Mucosa of rectum (tissue), 2 donors: ENCODE data around the gene USP53.

Source experiments
- H3K27ac ChIP-seq, 2 donors: one replicate each; pipeline ENCODE4 v1.7.0; 2013; ENCODE audit warnings: inconsistent platforms in 2 of 2, low read depth in 2 of 2, low read length in 2 of 2
- H3K27me3 ChIP-seq, 2 donors: one replicate each; pipeline ENCODE4 v1.7.0; 2013; ENCODE audit warnings: low read length in 2 of 2; ENCODE audit not compliant: control insufficient read depth in 2 of 2, insufficient read depth in 2 of 2
- H3K36me3 ChIP-seq, 2 donors: one replicate each; pipeline ENCODE4 v1.7.0; 2013; ENCODE audit warnings: low read length in 2 of 2; ENCODE audit not compliant: control insufficient read depth in 2 of 2, insufficient read depth in 2 of 2
- H3K4me1 ChIP-seq, 2 donors: one replicate each; pipeline ENCODE4 v1.7.0; 2013; ENCODE audit warnings: low read length in 2 of 2, mild to moderate bottlenecking in 1 of 2; ENCODE audit not compliant: control insufficient read depth in 2 of 2, insufficient read depth in 2 of 2
- H3K4me3 ChIP-seq, 2 donors: one replicate each; pipeline ENCODE4 v1.7.0; 2013; ENCODE audit warnings: low read length in 2 of 2
- H3K9ac ChIP-seq, 2 donors: one replicate each; pipeline ENCODE4 v1.7.0; 2013; ENCODE audit warnings: low read length in 2 of 2, low read depth in 1 of 2, mild to moderate bottlenecking in 1 of 2
- H3K9me3 ChIP-seq, 2 donors: one replicate each; pipeline ENCODE4 v1.7.0; 2013; ENCODE audit warnings: low read length in 2 of 2; ENCODE audit not compliant: control insufficient read depth in 2 of 2
- donor health status: healthy.
- donor health status: Normal muscosa, but diverticular disease.

Gene USP53

GRCh38 chr4:119302073-119302832 lies 89.7 kb downstream of the USP53 start:
- H3K4me3 ChIP-seq: no peak overlapping the region
- H3K27me3 ChIP-seq: no peaks in the 10 kb centered on the region
- no peak overlapping the region for H3K9ac ChIP-seq
- H3K36me3 ChIP-seq: peaks cover under 1 to 2% of the 10 kb centered on the region in 2 donors
- peaks cover 17% of the 10 kb centered on the region in 2 donors for H3K4me1 ChIP-seq
- no peaks in the 10 kb centered on the region for H3K9me3 ChIP-seq
- H3K27ac ChIP-seq: no peak overlapping the region

DNA sequence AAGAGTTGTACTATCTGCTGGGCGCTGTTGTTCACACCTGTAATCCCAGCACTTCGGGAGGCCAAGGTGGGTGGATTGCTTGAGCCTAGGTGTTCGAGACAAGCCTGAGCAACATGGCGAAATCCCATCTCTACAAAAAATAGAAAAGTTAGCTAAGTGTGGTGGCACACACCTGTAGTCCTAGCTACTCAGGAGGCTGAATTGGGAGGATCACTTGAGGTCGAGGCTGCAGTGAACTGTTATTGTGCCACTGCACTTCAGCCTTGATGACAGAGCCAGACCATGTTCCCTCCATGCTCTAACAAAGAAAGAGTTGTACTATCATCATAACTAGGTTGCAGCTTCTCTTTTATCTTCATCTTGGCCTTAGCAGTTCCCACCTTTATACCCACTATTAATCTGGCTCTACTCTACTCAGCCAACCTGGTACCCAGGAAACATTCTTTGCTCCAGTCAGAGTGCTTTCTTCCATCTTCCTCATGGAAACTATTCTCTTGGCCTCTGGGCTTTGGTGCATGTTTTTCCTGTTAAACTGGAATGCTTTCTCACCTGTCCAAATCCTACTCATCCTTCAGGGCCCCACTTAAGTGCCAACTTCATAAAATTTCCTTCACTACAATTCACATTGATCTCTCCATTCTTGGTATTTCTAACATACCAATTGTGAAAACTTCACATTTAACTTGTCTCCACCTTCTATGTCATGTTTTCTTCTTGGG lies 91.2 kb downstream of the USP53 start:
- Histone ChIP-seq H3K27me3 (no peaks in the 10 kb centered on the region), H3K27ac (no peak overlapping the region), H3K9me3 (no peaks in the 10 kb centered on the region), H3K4me1 (peaks cover 10 to 13% of the 10 kb centered on the region in 2 donors), H3K36me3 (no peaks in the 10 kb centered on the region), H3K4me3 (no peak overlapping the region), H3K9ac (no peak overlapping the region)

- Histone ChIP-seq H3K4me3 (no peak overlapping the region), H3K9me3 (no peaks in the 10 kb centered on the region), H3K9ac (no peak overlapping the region), H3K4me1 (peaks cover 3 to 6% of the 10 kb centered on the region in 2 donors), H3K36me3 (no peaks in the 10 kb centered on the region), H3K27ac (no peak overlapping the region), H3K27me3 (no peaks in the 10 kb centered on the region)
These were observed 91.9 kb downstream of the USP53 start for GRCh38 chr4:119304431-119304830.

GRCh38 chr4:119307606-119308005 lies 95.1 kb downstream of the USP53 start:
- no peaks in the 10 kb centered on the region for H3K27me3 ChIP-seq
- H3K4me3 ChIP-seq: no peak overlapping the region
- no peak overlapping the region for H3K9ac ChIP-seq
- H3K36me3 ChIP-seq: no peaks in the 10 kb centered on the region
- H3K27ac ChIP-seq: no peak overlapping the region
- no peaks in the 10 kb centered on the region for H3K9me3 ChIP-seq
- H3K4me1 ChIP-seq: peaks cover 0 to 3% of the 10 kb centered on the region in 2 donors

DNA sequence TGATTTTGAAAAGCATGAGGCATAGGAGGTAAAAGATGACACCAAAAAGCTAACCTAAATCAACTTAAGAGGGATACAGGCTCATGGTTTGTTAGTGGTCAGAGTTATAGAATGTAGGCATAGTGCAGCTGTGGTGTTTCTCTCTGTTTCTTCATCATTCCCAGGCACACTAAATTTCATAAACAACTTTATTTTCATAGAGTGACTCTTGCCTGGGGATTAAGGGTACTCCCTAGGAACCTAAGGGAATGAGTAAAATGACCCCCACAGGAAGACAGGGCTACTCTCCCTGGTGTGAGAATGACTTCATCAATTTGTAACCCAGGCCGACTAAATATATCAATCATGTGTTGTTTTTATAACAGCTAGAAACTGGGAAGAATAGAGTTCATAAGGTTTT lies 98.3 kb downstream of the USP53 start:
- Histone ChIP-seq H3K9ac (no peak overlapping the region), H3K36me3 (no peaks in the 10 kb centered on the region), H3K9me3 (no peaks in the 10 kb centered on the region), H3K4me1 (peaks cover 0 to 3% of the 10 kb centered on the region in 2 donors), H3K27ac (no peak overlapping the region), H3K27me3 (no peaks in the 10 kb centered on the region), H3K4me3 (no peak overlapping the region)

GRCh38 chr4:119313237-119313636 lies 100.7 kb downstream of the USP53 start:
- H3K27ac ChIP-seq: no peak overlapping the region

GRCh38 chr4:119314356-119314755 lies 101.8 kb downstream of the USP53 start:
- Histone ChIP-seq H3K9me3 (no peaks in the 10 kb centered on the region), H3K4me1 (no peaks in the 10 kb centered on the region), H3K4me3 (no peak overlapping the region), H3K27me3 (no peaks in the 10 kb centered on the region), H3K36me3 (no peaks in the 10 kb centered on the region), H3K9ac (no peak overlapping the region), H3K27ac (no peak overlapping the region)

More at GRCh38 chr4:119313237-119313636, 100.7 kb downstream of the USP53 start:
- Histone ChIP-seq H3K36me3 (no peaks in the 10 kb centered on the region), H3K9me3 (no peaks in the 10 kb centered on the region), H3K4me3 (no peak overlapping the region), H3K27me3 (no peaks in the 10 kb centered on the region), H3K4me1 (no peaks in the 10 kb centered on the region), H3K9ac (no peak overlapping the region)

DNA sequence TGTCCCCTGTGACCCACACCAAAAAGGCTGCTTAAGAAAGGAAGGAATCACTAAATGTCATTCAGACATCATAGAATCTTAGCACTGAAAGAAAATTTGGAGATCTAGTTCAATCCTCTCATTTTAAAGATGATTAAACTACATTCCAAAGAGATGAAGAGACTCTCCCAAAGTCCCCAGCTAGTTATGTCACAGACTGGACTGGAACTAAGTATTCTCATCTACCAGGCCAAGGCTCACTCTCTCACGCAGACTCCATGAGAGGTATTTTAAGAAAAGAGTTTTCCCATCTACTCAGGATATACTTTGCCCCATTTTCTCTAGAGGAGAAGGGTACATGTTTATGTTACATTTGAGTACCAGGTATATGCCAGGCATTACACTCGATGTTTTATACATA lies 102.5 kb downstream of the USP53 start:
- Histone ChIP-seq H3K27ac (no peak overlapping the region), H3K36me3 (no peaks in the 10 kb centered on the region), H3K27me3 (no peaks in the 10 kb centered on the region), H3K4me3 (no peak overlapping the region), H3K9me3 (no peaks in the 10 kb centered on the region), H3K4me1 (no peaks in the 10 kb centered on the region), H3K9ac (no peak overlapping the region)

GRCh38 chr4:119317990-119318389 lies 105.5 kb downstream of the USP53 start:
- H3K36me3 ChIP-seq: no peaks in the 10 kb centered on the region
- no peak overlapping the region for H3K9ac ChIP-seq
- no peaks in the 10 kb centered on the region for H3K9me3 ChIP-seq
- no peak overlapping the region for H3K27ac ChIP-seq
- H3K27me3 ChIP-seq: no peaks in the 10 kb centered on the region
- H3K4me3 ChIP-seq: no peak overlapping the region
- H3K4me1 ChIP-seq: peaks cover 0 to 5% of the 10 kb centered on the region in 2 donors

DNA sequence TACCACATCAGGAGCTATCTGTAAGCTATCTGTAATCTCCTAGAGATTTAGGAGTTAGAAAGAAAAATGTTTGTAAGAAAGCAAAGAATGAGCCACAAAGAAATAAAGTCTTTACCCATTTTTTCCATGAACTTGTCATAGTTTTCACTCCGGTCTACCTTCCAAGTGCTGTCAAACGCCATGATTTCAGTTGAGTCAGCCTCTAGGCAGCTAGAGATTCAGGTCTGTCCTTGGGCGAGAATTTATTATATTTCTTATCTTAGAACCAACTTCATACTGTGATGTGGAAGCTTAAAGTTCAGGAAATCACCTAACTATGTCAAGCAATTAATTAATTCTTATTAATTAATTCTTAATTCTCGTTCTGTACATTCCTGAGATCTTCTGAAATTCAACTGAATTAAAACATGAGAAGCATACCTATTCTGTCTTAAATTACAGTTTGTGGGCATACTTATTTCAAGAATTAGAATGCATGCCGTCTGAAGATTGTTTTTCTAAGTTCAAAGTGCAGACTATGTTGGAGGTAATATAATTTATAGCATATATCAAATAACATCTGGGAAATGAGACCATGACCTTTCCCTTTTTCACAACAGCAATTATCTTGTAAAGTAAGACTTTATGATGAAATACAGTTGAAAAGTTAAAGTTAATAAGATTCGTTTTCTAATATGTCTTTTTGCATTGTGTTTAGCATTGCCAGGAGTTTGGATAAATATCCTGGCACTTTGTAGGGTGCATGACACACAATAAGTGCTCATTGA lies 109.6 kb downstream of the USP53 start, which contains the start of gene FABP2:
Gene FABP2 (minus strand): TSS at position 218 of the 767 bp plus-strand sequence. CDS start 36 bp downstream, at position 182.
- Histone ChIP-seq H3K27me3 (no peaks in the 10 kb centered on the region), H3K9me3 (no peaks in the 10 kb centered on the region), H3K4me1 (peaks cover 2 to 5% of the 10 kb centered on the region in 2 donors), H3K9ac (peak within 1 kb of the TSS; percentile 38 to 50), H3K27ac (peak within 1 kb of the TSS; percentile 64 to 72), H3K36me3 (no peaks in the 10 kb centered on the region), H3K4me3 (peak within 1 kb of the TSS; percentile 71 to 75)
